IPS-15b (cell line): ENCODE results near the gene MEOX1.

Source experiments
- H3K27me3 ChIP-seq: one replicate; pipeline ENCODE4 v1.6.1; 2013; ENCODE audit warnings: low read length; ENCODE audit not compliant: control insufficient read depth, insufficient read depth
- H3K36me3 ChIP-seq: one replicate; pipeline ENCODE4 v1.6.1; 2013; ENCODE audit warnings: low read length; ENCODE audit not compliant: control insufficient read depth, insufficient read depth
- H3K4me1 ChIP-seq: one replicate; pipeline ENCODE4 v1.6.1; 2013; ENCODE audit warnings: mild to moderate bottlenecking, low read length; ENCODE audit not compliant: control insufficient read depth, insufficient read depth
- H3K4me3 ChIP-seq: one replicate; pipeline ENCODE4 v1.5.1; 2013; ENCODE audit warnings: low read depth, low read length
- H3K9ac ChIP-seq: one replicate; pipeline ENCODE4 v1.6.1; 2013; ENCODE audit warnings: low read depth, mild to moderate bottlenecking, low read length
- H3K9me3 ChIP-seq: one replicate; pipeline ENCODE4 v1.6.1; 2013; ENCODE audit warnings: mild to moderate bottlenecking, low read length; ENCODE audit not compliant: control insufficient read depth, insufficient read depth

Gene MEOX1

GRCh38 chr17:43595466-43595865 lies 66.3 kb downstream of the MEOX1 start:
- Histone ChIP-seq H3K9me3 (no peaks in the 10 kb centered on the region), H3K9ac (no peak overlapping the region), H3K4me1 (peaks cover 7% of the 10 kb centered on the region), H3K36me3 (no peaks in the 10 kb centered on the region), H3K27me3 (no peaks in the 10 kb centered on the region), H3K4me3 (no peak overlapping the region)

DNA sequence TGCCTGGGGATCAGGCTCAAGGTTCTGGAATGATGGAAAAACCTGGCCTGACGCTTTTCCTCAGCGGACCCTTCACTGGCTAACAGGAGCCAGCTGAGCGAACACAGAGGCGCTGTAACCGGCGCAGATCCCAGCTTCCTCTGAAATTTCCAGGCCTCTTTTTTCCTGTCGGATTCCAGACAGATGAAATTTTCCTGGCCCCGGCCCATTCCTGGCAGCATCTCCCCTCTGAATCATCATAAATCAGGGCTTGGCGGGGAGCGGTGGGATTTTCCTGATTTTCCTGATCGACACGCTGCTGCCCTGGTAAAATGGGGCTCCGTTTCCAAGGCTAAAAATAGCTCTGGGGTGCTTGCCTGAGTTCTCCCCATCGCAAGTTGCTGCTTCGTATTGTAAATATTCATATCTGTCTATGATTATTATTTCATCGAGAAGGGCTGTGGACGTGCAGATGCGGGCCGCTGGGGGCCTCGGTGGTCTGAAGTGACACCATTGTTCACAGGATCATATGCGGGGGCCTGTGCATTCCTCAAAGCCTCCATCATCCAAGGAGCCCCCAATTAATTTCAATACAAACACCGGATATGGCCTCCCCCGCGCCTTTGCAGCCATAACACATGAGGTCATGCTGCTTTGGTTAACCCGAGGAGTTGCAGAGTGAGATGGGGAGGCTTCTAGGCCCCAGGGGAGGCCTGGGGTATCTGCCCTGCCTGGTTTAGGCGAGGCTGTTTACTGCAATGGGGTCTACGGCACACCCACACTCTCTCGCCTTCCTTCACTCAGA lies 69.8 kb downstream of the MEOX1 start:
- H3K9me3 ChIP-seq, result no peaks in the 10 kb centered on the region
- no peak overlapping the region for H3K4me3 ChIP-seq
- peaks cover 4% of the 10 kb centered on the region for H3K4me1 ChIP-seq
- no peaks in the 10 kb centered on the region for H3K27me3 ChIP-seq
- H3K9ac ChIP-seq, result no peak overlapping the region
- no peaks in the 10 kb centered on the region for H3K36me3 ChIP-seq

DNA sequence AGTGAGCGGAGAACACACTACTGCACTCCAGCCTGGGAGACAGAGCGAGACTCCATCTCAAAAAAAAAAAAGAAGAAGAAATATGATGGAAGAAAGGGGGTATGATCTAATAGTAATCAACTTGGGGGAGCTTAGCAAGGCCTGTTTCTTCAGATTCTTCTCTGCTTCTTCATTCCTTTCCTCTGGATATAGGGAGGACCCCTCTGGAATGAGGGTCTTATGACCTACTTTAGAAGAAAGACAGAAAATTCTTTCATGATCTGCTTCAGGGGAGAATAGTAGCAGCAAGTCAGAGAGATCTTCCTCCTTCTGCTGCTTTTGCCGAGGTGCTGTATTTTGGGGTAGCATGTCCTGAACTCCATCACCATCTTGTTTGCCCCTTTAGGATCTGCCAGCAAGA lies 70.7 kb downstream of the MEOX1 start:
- Histone ChIP-seq H3K9me3 (no peaks in the 10 kb centered on the region), H3K9ac (no peak overlapping the region), H3K4me3 (no peak overlapping the region), H3K4me1 (peaks cover 4% of the 10 kb centered on the region), H3K36me3 (no peaks in the 10 kb centered on the region), H3K27me3 (no peaks in the 10 kb centered on the region)
